ENCODE results near the gene MINDY1. TPM values are rescaled to one million over a fixed set of nuclear protein-coding genes. Genes with fewer than 3 reads are reported as not detected.

The MINDY1 gene
- total and polyA plus RNA-seq, 3 donors from 2014 or later = 49.8 to 69.8 (median 56.9) TPM

DNA sequence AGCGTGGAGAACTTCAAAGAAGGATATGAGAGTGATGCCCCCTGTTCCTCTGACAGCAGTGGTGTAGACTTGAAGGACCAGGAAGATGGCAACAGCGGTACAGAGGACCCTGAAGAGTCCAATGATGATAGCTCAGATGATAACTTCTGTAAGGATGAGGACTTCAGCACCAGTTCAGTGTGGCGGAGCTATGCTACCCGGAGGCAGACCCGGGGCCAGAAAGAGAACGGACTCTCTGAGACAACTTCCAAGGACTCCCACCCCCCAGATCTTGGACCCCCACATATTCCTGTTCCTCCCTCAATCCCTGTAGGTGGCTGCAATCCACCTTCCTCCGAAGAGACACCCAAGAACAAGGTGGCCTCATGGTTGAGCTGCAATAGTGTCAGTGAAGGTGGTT lies 46.1 kb downstream of the MINDY1 start:
- no peak overlapping the region for H3K27ac ChIP-seq
- no peak overlapping the region for H3K4me3 ChIP-seq
- DNase-seq = no peak
- intact Hi-C loops (cut with DNase I; ENCODE audit: low total_unique reads) = no loop called here
- peaks cover 3% of the 10 kb centered on the region for H3K36me3 ChIP-seq (ENCODE audit: low read depth, missing control alignments)
- H3K9me3 ChIP-seq = no peaks in the 10 kb centered on the region
- H3K27me3 ChIP-seq = no peaks in the 10 kb centered on the region
- TF ChIP-seq CTCF (IDR thresholded peaks at IDR 0.05) (no peak), POLR2A (IDR thresholded peaks at IDR 0.05) (no peak)
- H3K4me1 ChIP-seq = no peaks in the 10 kb centered on the region
- 94 to 96% methylated on average over 7 of the region's 7 CpGs for WGBS, 2 donors

GRCh38 chr1:150957666-150958065 lies 49.0 kb downstream of the MINDY1 start:
- TF ChIP-seq CTCF (IDR thresholded peaks at IDR 0.05) (no peak), POLR2A (IDR thresholded peaks at IDR 0.05) (no peak)
- 93 to 97% methylated on average over 11 of the region's 11 CpGs for WGBS, 2 donors
- intact Hi-C loops (cut with DNase I; ENCODE audit: low total_unique reads) = no loop called here
- no peak for DNase-seq
- Histone ChIP-seq H3K27me3 (no peaks in the 10 kb centered on the region), H3K4me1 (no peaks in the 10 kb centered on the region), H3K4me3 (no peak overlapping the region), H3K36me3 (ENCODE audit: low read depth, missing control alignments) (peaks cover under 1% of the 10 kb centered on the region), H3K27ac (no peak overlapping the region), H3K9me3 (no peaks in the 10 kb centered on the region)

- TF ChIP-seq POLR2A (IDR thresholded peaks at IDR 0.05) (no peak), CTCF (IDR thresholded peaks at IDR 0.05) (no peak)
- no peaks in the 10 kb centered on the region for H3K27me3 ChIP-seq
- no peaks in the 10 kb centered on the region for H3K4me1 ChIP-seq
- peak overlapping the region in 1 of 2 donors; percentile 4 for H3K27ac ChIP-seq
- intact Hi-C loops (cut with DNase I; ENCODE audit: low total_unique reads) = no loop called here
- H3K4me3 ChIP-seq = no peak overlapping the region
- H3K36me3 ChIP-seq (ENCODE audit: low read depth, missing control alignments) = no peaks in the 10 kb centered on the region
- DNase-seq = peak; percentile 46
- H3K9me3 ChIP-seq = no peaks in the 10 kb centered on the region
Measured at GRCh38 chr1:150955280-150955679, 51.4 kb downstream of the MINDY1 start.

DNA sequence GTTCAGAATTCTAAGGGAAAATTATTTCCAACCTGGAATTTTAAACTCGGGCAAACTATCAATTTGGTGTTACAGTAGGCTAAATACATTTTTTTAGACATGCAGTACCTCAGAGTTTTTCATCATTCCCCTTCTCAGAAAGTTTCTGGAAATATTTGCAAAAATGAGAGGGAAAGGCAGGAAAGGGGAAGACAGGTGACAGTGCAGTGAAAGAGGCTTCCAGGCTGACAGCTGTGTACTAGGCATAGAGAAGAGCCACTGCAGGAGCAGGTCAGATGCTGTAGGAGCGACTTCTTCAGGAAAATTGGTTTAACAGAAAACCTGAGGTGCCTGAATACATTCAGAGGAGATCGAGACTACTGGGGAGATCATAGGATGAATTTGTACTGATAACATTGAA lies 52.0 kb downstream of the MINDY1 start:
- no peak for TF ChIP-seq POLR2A (IDR thresholded peaks at IDR 0.05)
- TF ChIP-seq CTCF (IDR thresholded peaks at IDR 0.05) = no peak
- no peak for DNase-seq
- peak overlapping the region in 1 of 2 donors; percentile 4 for H3K27ac ChIP-seq
- 85 to 88% methylated on average over 3 of the region's 3 CpGs for WGBS, 2 donors
- no peaks in the 10 kb centered on the region for H3K27me3 ChIP-seq
- intact Hi-C loops (cut with DNase I; ENCODE audit: low total_unique reads) = no loop called here
- no peak overlapping the region for H3K4me3 ChIP-seq
- H3K9me3 ChIP-seq = no peaks in the 10 kb centered on the region
- H3K4me1 ChIP-seq = no peaks in the 10 kb centered on the region
- no peaks in the 10 kb centered on the region for H3K36me3 ChIP-seq (ENCODE audit: low read depth, missing control alignments)

Small RNA genes within 50 kb of the gene (small RNA-seq; reads per million reads assigned to genes)
- 0 reads per million in 2 donors for gene RNU6-884P

Other genes starting within 250 kb of the MINDY1 start
- gene CTSS, start 241.1 kb downstream of the MINDY1 start, total RNA-seq = 1 to 10 TPM; 7.4 to 9.2 TPM
- 61.0 TPM for gene CTSS, start 241.1 kb downstream of the MINDY1 start, polyA plus RNA-seq (ENCODE audit: insufficient read depth, low read depth, low replicate concordance)
- 10 to 100 TPM; 15.4 to 24.7 TPM for gene CTSK, start 198.6 kb downstream of the MINDY1 start, total RNA-seq
- 56.9 TPM for gene CTSK, start 198.6 kb downstream of the MINDY1 start, polyA plus RNA-seq (ENCODE audit: insufficient read depth, low read depth, low replicate concordance)
- 10 to 100 TPM; 81.3 to 94.2 TPM for gene ARNT, start 130.3 kb downstream of the MINDY1 start, total RNA-seq
- gene ARNT, start 130.3 kb downstream of the MINDY1 start, polyA plus RNA-seq (ENCODE audit: insufficient read depth, low read depth, low replicate concordance) = 43.1 TPM
- 1 to 10 TPM in 1 of 2 donors, under 1 TPM in 1; 0.31 to 1.0 TPM for gene CTXND2, start 119.8 kb downstream of the MINDY1 start, total RNA-seq
- 0.26 TPM for gene CTXND2, start 119.8 kb downstream of the MINDY1 start, polyA plus RNA-seq (ENCODE audit: insufficient read depth, low read depth, low replicate concordance)
- 10 to 100 TPM; 85.9 to 90.6 TPM for gene SETDB1, start 80.5 kb downstream of the MINDY1 start, total RNA-seq
- 89.5 TPM for gene SETDB1, start 80.5 kb downstream of the MINDY1 start, polyA plus RNA-seq (ENCODE audit: insufficient read depth, low read depth, low replicate concordance)
- 100 to 1,000 TPM in 1 of 2 donors, 10 to 100 TPM in 1; 92.7 to 116 TPM for gene CERS2, start 32.1 kb downstream of the MINDY1 start, total RNA-seq
- 138 TPM for gene CERS2, start 32.1 kb downstream of the MINDY1 start, polyA plus RNA-seq (ENCODE audit: insufficient read depth, low read depth, low replicate concordance)
- 1 to 10 TPM; 5.1 to 6.9 TPM for gene ANXA9, start 24.6 kb downstream of the MINDY1 start, total RNA-seq
- gene ANXA9, start 24.6 kb downstream of the MINDY1 start, polyA plus RNA-seq (ENCODE audit: insufficient read depth, low read depth, low replicate concordance) = 5.7 TPM
- 10 to 100 TPM; 41.1 to 63.9 TPM for gene PRUNE1, start 1.5 kb upstream of the MINDY1 start, total RNA-seq
- 45.5 TPM for gene PRUNE1, start 1.5 kb upstream of the MINDY1 start, polyA plus RNA-seq (ENCODE audit: insufficient read depth, low read depth, low replicate concordance)
- 1 to 10 TPM; 3.6 to 9.3 TPM for gene BNIPL, start 29.7 kb upstream of the MINDY1 start, total RNA-seq
- 5.0 TPM for gene BNIPL, start 29.7 kb upstream of the MINDY1 start, polyA plus RNA-seq (ENCODE audit: insufficient read depth, low read depth, low replicate concordance)
- 10 to 100 TPM; 57.3 to 78.4 TPM for gene C1orf56, start 40.8 kb upstream of the MINDY1 start, total RNA-seq
- 145 TPM for gene C1orf56, start 40.8 kb upstream of the MINDY1 start, polyA plus RNA-seq (ENCODE audit: insufficient read depth, low read depth, low replicate concordance)
- 10 to 100 TPM; 34.8 to 40.5 TPM for gene CDC42SE1, start 52.7 kb upstream of the MINDY1 start, total RNA-seq
- gene CDC42SE1, start 52.7 kb upstream of the MINDY1 start, polyA plus RNA-seq (ENCODE audit: insufficient read depth, low read depth, low replicate concordance) = 36.9 TPM
- gene MLLT11, start 53.5 kb upstream of the MINDY1 start, total RNA-seq = 1 to 10 TPM; 1.6 to 2.3 TPM
- 3.2 TPM for gene MLLT11, start 53.5 kb upstream of the MINDY1 start, polyA plus RNA-seq (ENCODE audit: insufficient read depth, low read depth, low replicate concordance)
- gene GABPB2, start 63.9 kb upstream of the MINDY1 start, total RNA-seq = 10 to 100 TPM; 43.1 to 45.3 TPM
- gene GABPB2, start 63.9 kb upstream of the MINDY1 start, polyA plus RNA-seq (ENCODE audit: insufficient read depth, low read depth, low replicate concordance) = 50.2 TPM
- 100 to 1,000 TPM; 134 to 175 TPM for gene SEMA6C, start 139.7 kb upstream of the MINDY1 start, total RNA-seq
- 71.6 TPM for gene SEMA6C, start 139.7 kb upstream of the MINDY1 start, polyA plus RNA-seq (ENCODE audit: insufficient read depth, low read depth, low replicate concordance)
- gene TNFAIP8L2, start 149.7 kb upstream of the MINDY1 start, total RNA-seq = under 1 TPM; 0.55 to 0.99 TPM
- gene TNFAIP8L2, start 149.7 kb upstream of the MINDY1 start, polyA plus RNA-seq (ENCODE audit: insufficient read depth, low read depth, low replicate concordance) = 2.1 TPM
- 10 to 100 TPM; 14.9 to 17.0 TPM for gene LYSMD1, start 159.0 kb upstream of the MINDY1 start, total RNA-seq
- 9.5 TPM for gene LYSMD1, start 159.0 kb upstream of the MINDY1 start, polyA plus RNA-seq (ENCODE audit: insufficient read depth, low read depth, low replicate concordance)
- 10 to 100 TPM; 27.5 to 31.7 TPM for gene SCNM1, start 159.2 kb upstream of the MINDY1 start, total RNA-seq
- 46.0 TPM for gene SCNM1, start 159.2 kb upstream of the MINDY1 start, polyA plus RNA-seq (ENCODE audit: insufficient read depth, low read depth, low replicate concordance)
- gene TMOD4, start 169.1 kb upstream of the MINDY1 start, total RNA-seq = not detected
- gene TMOD4, start 169.1 kb upstream of the MINDY1 start, polyA plus RNA-seq (ENCODE audit: insufficient read depth, low read depth, low replicate concordance) = 2.1 TPM
- gene VPS72, start 183.3 kb upstream of the MINDY1 start, total RNA-seq = 10 to 100 TPM; 31.9 to 42.7 TPM
- gene VPS72, start 183.3 kb upstream of the MINDY1 start, polyA plus RNA-seq (ENCODE audit: insufficient read depth, low read depth, low replicate concordance) = 57.9 TPM
- 100 to 1,000 TPM; 168 to 234 TPM for gene PIP5K1A, start 191.7 kb upstream of the MINDY1 start, total RNA-seq
- gene PIP5K1A, start 191.7 kb upstream of the MINDY1 start, polyA plus RNA-seq (ENCODE audit: insufficient read depth, low read depth, low replicate concordance) = 94.1 TPM
- gene PSMD4, start 247.8 kb upstream of the MINDY1 start, total RNA-seq = 100 to 1,000 TPM; 164 to 196 TPM
- 333 TPM for gene PSMD4, start 247.8 kb upstream of the MINDY1 start, polyA plus RNA-seq (ENCODE audit: insufficient read depth, low read depth, low replicate concordance)